IPS-11a (cell line): Measurements from ENCODE around the gene GKN2.

Experiments used
- H3K4me3 ChIP-seq: one replicate; pipeline ENCODE4 v1.5.1; 2013; ENCODE audit warnings: low read depth, low read length, control low read depth

The GKN2 gene, protein sequence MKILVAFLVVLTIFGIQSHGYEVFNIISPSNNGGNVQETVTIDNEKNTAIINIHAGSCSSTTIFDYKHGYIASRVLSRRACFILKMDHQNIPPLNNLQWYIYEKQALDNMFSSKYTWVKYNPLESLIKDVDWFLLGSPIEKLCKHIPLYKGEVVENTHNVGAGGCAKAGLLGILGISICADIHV

GRCh38 chr2:68952887-68953521 is at the start of gene GKN2:
Gene GKN2, minus strand, starts transcription at chr2:68952893. Its CDS starts 32 bp downstream, at chr2:68952861.
- no peak within 1 kb of the TSS for H3K4me3 ChIP-seq

DNA sequence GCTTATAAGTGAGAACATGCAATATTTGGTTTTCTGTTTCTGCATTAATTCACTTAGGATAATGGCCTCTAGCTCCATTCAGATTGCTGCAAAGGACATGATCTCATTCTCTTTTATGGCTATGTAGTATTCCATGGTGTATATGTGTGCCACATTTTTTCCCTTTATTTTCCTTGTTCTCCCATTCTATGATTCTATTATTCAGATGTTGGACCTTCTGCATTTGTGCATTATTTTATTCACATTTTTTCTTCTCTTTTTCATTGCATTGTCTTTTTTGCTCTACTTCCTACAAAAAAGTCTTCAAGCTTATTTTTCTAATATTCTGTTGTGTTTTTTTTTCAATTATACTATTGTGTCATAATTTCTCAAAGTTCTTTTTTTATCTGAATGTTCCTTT is 49.2 kb upstream of the GKN2 start:
- no peak overlapping the region for H3K4me3 ChIP-seq

- no peak overlapping the region for H3K4me3 ChIP-seq
These were observed 44.7 kb upstream of the GKN2 start for GRCh38 chr2:68997401-68997800.

- no peak overlapping the region for H3K4me3 ChIP-seq
These were observed 43.2 kb upstream of the GKN2 start for GRCh38 chr2:68995916-68996315.

DNA sequence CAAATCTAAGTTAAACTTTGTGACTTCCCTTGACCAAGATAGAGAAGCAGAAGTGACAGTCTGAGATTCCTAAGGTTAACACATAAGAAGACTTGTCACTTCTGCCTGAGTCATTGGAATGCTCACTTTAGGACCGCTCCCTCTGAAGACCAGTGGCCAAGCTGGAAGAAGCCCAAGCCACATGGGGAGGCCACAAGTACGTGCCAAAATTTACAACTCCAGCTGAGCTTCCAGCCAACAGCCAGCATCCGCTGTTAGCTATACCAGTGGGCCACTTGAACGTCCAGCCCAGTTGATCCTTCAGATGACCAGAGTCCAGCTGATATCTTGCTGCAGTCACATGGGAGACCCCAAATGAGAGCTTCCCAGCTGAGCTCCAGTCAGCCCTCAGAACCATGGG is 42.2 kb upstream of the GKN2 start:
- no peak overlapping the region for H3K4me3 ChIP-seq

- H3K4me3 ChIP-seq = no peak overlapping the region
These were observed 41.0 kb upstream of the GKN2 start for GRCh38 chr2:68993660-68994059.

DNA sequence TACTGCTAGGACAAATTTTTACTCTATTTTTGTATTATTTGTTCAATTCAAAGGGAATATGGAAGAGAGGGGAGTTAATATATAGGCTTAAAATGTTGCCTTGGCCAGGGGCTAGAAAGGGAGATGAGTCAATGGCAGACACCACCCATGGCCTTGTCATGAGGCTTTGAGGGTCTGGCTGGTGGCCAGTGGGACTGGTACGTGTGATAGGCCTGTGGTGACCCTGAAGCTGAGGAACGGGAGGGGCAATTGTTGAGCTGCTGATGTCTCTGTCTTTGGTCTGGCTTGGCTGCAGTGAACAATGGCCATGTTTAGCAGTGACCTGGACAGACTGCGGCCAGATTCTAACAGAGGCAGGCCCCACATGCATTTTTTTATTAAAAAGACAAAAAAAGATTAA is 40.2 kb upstream of the GKN2 start:
- no peak overlapping the region for H3K4me3 ChIP-seq

- H3K4me3 ChIP-seq = no peak overlapping the region
These were observed 39.6 kb upstream of the GKN2 start for GRCh38 chr2:68992341-68992740.

GRCh38 chr2:68989035-68989434 is 36.3 kb upstream of the GKN2 start:
- H3K4me3 ChIP-seq = no peak overlapping the region

DNA sequence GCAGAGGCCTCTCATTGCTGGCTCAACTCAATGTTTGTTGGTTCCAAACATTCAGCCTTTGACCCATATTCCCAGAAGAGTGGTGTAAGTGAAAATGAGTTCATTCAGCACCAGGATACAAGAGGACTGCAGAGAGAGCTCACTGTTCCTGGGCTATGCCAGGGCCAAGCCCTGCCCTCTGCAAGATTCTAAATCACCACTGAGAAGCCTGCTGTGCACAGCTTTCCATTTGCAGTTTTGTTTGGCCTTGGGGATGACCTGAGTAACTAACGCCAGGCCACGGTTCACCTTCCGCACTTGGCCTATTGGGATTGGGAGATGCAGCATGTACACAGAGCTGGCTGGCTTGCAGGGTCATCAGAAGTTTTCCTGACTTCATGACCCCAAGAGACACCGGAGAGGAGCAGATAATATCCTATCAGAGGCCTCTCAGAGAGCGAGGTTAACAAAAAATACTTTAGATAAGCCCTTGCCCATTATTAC is 34.4 kb upstream of the GKN2 start:
- no peak overlapping the region for H3K4me3 ChIP-seq

- no peak overlapping the region for H3K4me3 ChIP-seq
These were observed 28.3 kb upstream of the GKN2 start for GRCh38 chr2:68980956-68981355.

DNA sequence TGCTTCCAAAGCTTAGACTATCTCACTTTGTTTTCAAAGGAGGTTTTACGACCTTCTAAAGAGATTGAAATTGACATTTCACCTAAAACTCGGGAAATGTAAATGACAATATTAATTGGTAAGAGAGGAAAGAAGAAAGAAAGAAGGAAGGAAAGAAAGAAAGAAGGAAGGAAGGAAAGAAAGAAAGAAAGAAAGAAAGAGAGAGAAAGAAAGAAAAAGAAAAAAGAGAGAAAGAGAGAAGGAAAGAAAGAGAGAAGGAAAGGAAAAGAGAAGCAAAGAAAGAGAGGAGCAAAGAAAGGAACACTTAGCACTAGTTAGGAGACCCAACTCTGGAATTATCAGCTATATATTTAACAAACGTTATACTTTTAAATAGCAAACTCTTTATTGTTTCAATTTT is 25.4 kb upstream of the GKN2 start:
- no peak overlapping the region for H3K4me3 ChIP-seq

- no peak overlapping the region for H3K4me3 ChIP-seq
These were observed 24.8 kb upstream of the GKN2 start for GRCh38 chr2:68977453-68977852.

- H3K4me3 ChIP-seq = no peak overlapping the region
These were observed 23.2 kb upstream of the GKN2 start for GRCh38 chr2:68975844-68976243.

- H3K4me3 ChIP-seq = no peak overlapping the region
These were observed 22.4 kb upstream of the GKN2 start for GRCh38 chr2:68974946-68975665.

DNA sequence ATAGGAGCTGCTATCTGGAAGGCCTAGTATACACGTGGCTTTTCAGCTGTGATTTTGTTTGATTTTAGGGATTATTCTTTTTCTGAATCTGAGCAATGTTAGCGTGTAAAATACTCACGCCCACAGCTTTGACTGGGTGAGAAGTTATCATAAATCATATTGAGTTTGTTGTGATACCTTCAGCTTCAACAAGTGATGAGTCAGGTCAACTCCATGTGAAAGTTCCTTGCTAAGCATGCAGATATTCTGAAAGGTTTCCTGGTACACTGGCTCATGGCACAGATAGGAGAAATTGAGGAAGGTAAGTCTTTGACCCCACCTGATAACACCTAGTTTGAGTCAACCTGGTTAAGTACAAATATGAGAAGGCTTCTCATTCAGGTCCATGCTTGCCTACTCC is 21.6 kb upstream of the GKN2 start, which contains the start of gene GKN1:
GKN1 (plus strand) TSS at position 386 of the 400 bp plus-strand sequence. CDS start 42 bp downstream, outside the sequence.
- H3K4me3 ChIP-seq = no peak within 1 kb of the TSS

GRCh38 chr2:68971591-68972231 is 19.0 kb upstream of the GKN2 start:
- H3K4me3 ChIP-seq = no peak overlapping the region

GRCh38 chr2:68970566-68971265 is 18.0 kb upstream of the GKN2 start:
- H3K4me3 ChIP-seq = no peak overlapping the region

GRCh38 chr2:68969736-68970490 is 17.2 kb upstream of the GKN2 start:
- no peak overlapping the region for H3K4me3 ChIP-seq

- H3K4me3 ChIP-seq = no peak overlapping the region
These were observed 15.5 kb upstream of the GKN2 start for GRCh38 chr2:68968221-68968620.
